Epithelial cell of proximal tubule (primary cell): ENCODE data around the gene CD58. TPM values are rescaled to one million over a fixed set of nuclear protein-coding genes. Genes with fewer than 3 reads are reported as not detected.
"Not testable (repeated sequence)": the region's sequence is repeated elsewhere in the genome, so short reads cannot be mapped to it uniquely, and the experiment has no call there.

Experiments used
- DNase-seq: peaks from one replicate; pipeline ENCODE4 v3.0.0-alpha.2; 2011; ENCODE audit warnings: low read depth
- H3K4me3 ChIP-seq: 2 replicates; pipeline ENCODE4 v1.5.1; 2011; ENCODE audit warnings: low read depth, mild to moderate bottlenecking, low read length
- CTCF ChIP-seq: conservative IDR thresholded peaks from 2 replicates; pipeline ENCODE4 v1.5.1; 2012; ENCODE audit warnings: low read depth, mild to moderate bottlenecking, low read length
- total RNA-seq: library from RNA; depleted of rRNA; stranded (reverse); fragments of >200 nt; gene quantifications from 2 replicates; pipeline ENCODE4 v1.2.3, GENCODE V29; 2015

CD58 gene
- total RNA-seq, 1 donor from 2014 or later, result 14.2 TPM

- H3K4me3 ChIP-seq, result not testable (repeated sequence)
Observed at GRCh38 chr1:116596742-116597307, 26.0 kb upstream of the CD58 start.

GRCh38 chr1:116595946-116596741 is 25.3 kb upstream of the CD58 start:
- TF ChIP-seq CTCF, result peak; percentile 55
- H3K4me3 ChIP-seq, result peak overlapping the region; percentile 23
- DNase-seq, result not testable (repeated sequence)

More at GRCh38 chr1:116596742-116597307, 26.0 kb upstream of the CD58 start:
- not testable (repeated sequence) for DNase-seq

- H3K4me3 ChIP-seq, DNase-seq: not testable (repeated sequence)
- TF ChIP-seq CTCF, result peak; percentile 37
Observed at GRCh38 chr1:116595065-116595840, 24.4 kb upstream of the CD58 start.

- not testable (repeated sequence) for DNase-seq, H3K4me3 ChIP-seq
Observed at GRCh38 chr1:116593977-116594376, 23.2 kb upstream of the CD58 start.

- not testable (repeated sequence) for DNase-seq, H3K4me3 ChIP-seq
Observed at GRCh38 chr1:116593401-116593800, 22.6 kb upstream of the CD58 start.

- not testable (repeated sequence) for H3K4me3 ChIP-seq, DNase-seq
Observed at GRCh38 chr1:116591951-116592605, 21.3 kb upstream of the CD58 start.

- H3K4me3 ChIP-seq, DNase-seq: not testable (repeated sequence)
Observed at GRCh38 chr1:116591006-116591950, 20.5 kb upstream of the CD58 start.

GRCh38 chr1:116590359-116591005 is 19.7 kb upstream of the CD58 start:
- DNase-seq, H3K4me3 ChIP-seq: not testable (repeated sequence)

- DNase-seq, result peak; percentile 12
- not testable (repeated sequence) for H3K4me3 ChIP-seq
Observed at GRCh38 chr1:116589101-116589735, 18.4 kb upstream of the CD58 start.
